HCT116 (cell line): Measurements from ENCODE around the gene CORO2B. TPM values are rescaled to one million over a fixed set of nuclear protein-coding genes. Genes with fewer than 3 reads are reported as not detected.

ENCODE experiments used
- ATAC-seq: fragments of 200-7000 bp; cut with Tn5 transposase; 2 replicates; pipeline ENCODE4 v1.9.1; 2020; ENCODE audit warnings: mild to moderate bottlenecking, moderate library complexity
- BruUV-seq: library from RNA; stranded (reverse); fragments of 400-500 nt; replicated peaks from 2 replicates; lab custom pipeline; 2021; lab: Mats Ljungman, UMichigan
- CTCF ChIA-PET: fragments of 300-600 bp; sonication (Branson Sonifier 250); formaldehyde crosslinking; loops from one replicate; lab custom pipeline; 2021; ENCODE audit warnings: antibody characterized with exemption; lab: Charles Lee
- POLR2A ChIA-PET: fragments of 300-600, 350-600 bp; sonication (Branson Sonifier 250); formaldehyde crosslinking; loops from one replicate; lab custom pipeline; 2021; ENCODE audit warnings: antibody characterized with exemption; lab: Charles Lee
- RAD21 ChIA-PET, 2 experiments: fragments of 300-600 bp; sonication (Branson Sonifier 250); formaldehyde crosslinking; loops; one replicate each; lab custom pipeline; 2023; ENCODE audit warnings: low total read pairs in 2 of 2; ENCODE audit not compliant: uncharacterized antibody in 2 of 2, unreplicated experiment in 2 of 2, low non-redundant PET in 1 of 2; lab: Charles Lee
- DNase-seq: peaks from one replicate; pipeline ENCODE4 v3.0.0-alpha.2; 2010; ENCODE audit warnings: low read depth, low spot score
- H2AFZ ChIP-seq: fragments of 200-600 bp; shearing (Covaris generic), sonication (generic); 2 replicates; pipeline ENCODE4 v1.6.1; 2017; ENCODE audit warnings: low read depth, mixed run types, mixed read lengths, antibody characterized with exemption, low read length; ENCODE audit not compliant: poor library complexity, severe bottlenecking
- H3K27ac ChIP-seq: 2 replicates; pipeline ENCODE4 v1.5.1; 2012; ENCODE audit warnings: low read depth, low read length
- H3K27me3 ChIP-seq: fragments of 200-600 bp; sonication (generic); 2 replicates; pipeline ENCODE4 v1.6.1; 2016; ENCODE audit warnings: mixed run types, low read length, mixed read lengths; ENCODE audit not compliant: insufficient read depth
- H3K36me3 ChIP-seq, 2 experiments: fragments of 200-500 bp in 1 of 2; fragments of 200-600 bp in 1 of 2; sonication (Bioruptor generic) in 1 of 2; sonication (generic) in 1 of 2; 2 replicates each; pipeline versions ENCODE4 v1.5.1 to v1.6.1; 2014 to 2016; ENCODE audit warnings: low read length in 2 of 2, inconsistent platforms in 1 of 2, mixed read lengths in 1 of 2, mixed run types in 1 of 2; ENCODE audit not compliant: insufficient read depth in 2 of 2, control insufficient read depth in 1 of 2
- H3K4me1 ChIP-seq, 2 experiments: fragments of 200-600 bp in 1 of 2; sonication (generic) in 1 of 2; 2 replicates each; pipeline versions ENCODE4 v1.5.1 to v1.6.1; 2012 to 2017; ENCODE audit warnings: low read length in 2 of 2, inconsistent platforms in 1 of 2, mild to moderate bottlenecking in 1 of 2, mixed read lengths in 1 of 2, mixed run types in 1 of 2, moderate library complexity in 1 of 2; ENCODE audit not compliant: insufficient read depth in 2 of 2, control insufficient read depth in 1 of 2
- H3K4me2 ChIP-seq: fragments of 200-600 bp; sonication (generic); 2 replicates; pipeline ENCODE4 v1.6.1; 2017; ENCODE audit warnings: mixed run types, low read length, mixed read lengths
- H3K4me3 ChIP-seq, 2 experiments: fragments of 200-600 bp in 1 of 2; sonication (generic) in 1 of 2; replicated peaks in 1 of 2; 2 replicates each; pipeline ENCODE4 v1.5.1; 2011 to 2016; ENCODE audit warnings: low read length in 2 of 2, control low read depth in 1 of 2, low read depth in 1 of 2, mild to moderate bottlenecking in 1 of 2, mixed read lengths in 1 of 2, mixed run types in 1 of 2
- H3K79me2 ChIP-seq: fragments of 200-600 bp; sonication (generic); 2 replicates; pipeline ENCODE4 v1.6.1; 2017; ENCODE audit warnings: mild to moderate bottlenecking, mixed run types, low read length, moderate library complexity, mixed read lengths; ENCODE audit not compliant: insufficient read depth
- H3K9ac ChIP-seq: fragments of 200-600 bp; sonication (generic); 2 replicates; pipeline ENCODE4 v1.6.1; 2016; ENCODE audit warnings: low read length, mixed read lengths
- H3K9me2 ChIP-seq: fragments of 200-600 bp; sonication (generic), shearing (Covaris generic); 2 replicates; pipeline ENCODE4 v1.6.1; 2017; ENCODE audit warnings: mixed run types, mild to moderate bottlenecking, moderate library complexity; ENCODE audit not compliant: insufficient read depth
- H3K9me3 ChIP-seq, 2 experiments: fragments of 200-500 bp in 1 of 2; fragments of 200-600 bp in 1 of 2; sonication (Bioruptor generic) in 1 of 2; sonication (generic) in 1 of 2; 2 replicates each; pipeline ENCODE4 v1.6.1; 2014 to 2017; ENCODE audit warnings: low read length in 2 of 2, mixed read lengths in 2 of 2, inconsistent platforms in 1 of 2, low read depth in 1 of 2, mild to moderate bottlenecking in 1 of 2, mixed run types in 1 of 2, moderate library complexity in 1 of 2; ENCODE audit not compliant: control insufficient read depth in 1 of 2, insufficient read depth in 1 of 2
- H4K20me1 ChIP-seq: fragments of 200-600 bp; sonication (generic), shearing (Covaris generic); 2 replicates; pipeline ENCODE4 v1.6.1; 2017; ENCODE audit warnings: mixed run types, mild to moderate bottlenecking, moderate library complexity; ENCODE audit not compliant: insufficient read depth
- CBX3 ChIP-seq: IDR thresholded peaks from 2 replicates; pipeline ENCODE4 v1.6.1; 2012; ENCODE audit warnings: low read depth
- CEBPB ChIP-seq: IDR thresholded peaks from 2 replicates; pipeline ENCODE4 v1.6.1; 2012; ENCODE audit warnings: low read depth
- EGR1 ChIP-seq: IDR thresholded peaks from 2 replicates; pipeline ENCODE4 v1.6.1; 2012; ENCODE audit warnings: low read depth
- ELF1 ChIP-seq: IDR thresholded peaks from 2 replicates; pipeline ENCODE4 v1.6.1; 2012; ENCODE audit warnings: low read depth, borderline replicate concordance
- EZH2 ChIP-seq: fragments of 200-600 bp; sonication (generic); IDR thresholded peaks from 2 replicates; pipeline ENCODE4 v1.6.1; 2017; ENCODE audit warnings: antibody characterized with exemption, mixed run types
- EZH2phosphoT487 ChIP-seq: fragments of 200-600 bp; IDR thresholded peaks from 2 replicates; pipeline ENCODE4 v1.6.1; 2018; ENCODE audit warnings: antibody characterized with exemption, borderline replicate concordance
- FOSL1 ChIP-seq: IDR thresholded peaks from 2 replicates; pipeline ENCODE4 v1.6.1; 2012; ENCODE audit warnings: low read depth
- JUND ChIP-seq: IDR thresholded peaks from 2 replicates; pipeline ENCODE4 v1.6.1; 2012
- MAX ChIP-seq: IDR thresholded peaks from 2 replicates; pipeline ENCODE4 v1.6.1; 2012
- POLR2A ChIP-seq: IDR thresholded peaks from 2 replicates; pipeline ENCODE4 v1.7.0; 2011; ENCODE audit warnings: borderline replicate concordance; ENCODE audit not compliant: insufficient read depth, insufficient read length; ENCODE audit errors: extremely low read depth
- SIN3A ChIP-seq: IDR thresholded peaks from 2 replicates; pipeline ENCODE4 v1.6.1; 2012; ENCODE audit warnings: low read depth
- SP1 ChIP-seq: IDR thresholded peaks from 2 replicates; pipeline ENCODE4 v1.6.1; 2012; ENCODE audit warnings: low read depth
- SRF ChIP-seq: IDR thresholded peaks from 2 replicates; pipeline ENCODE4 v1.6.1; 2012; ENCODE audit warnings: low read depth
- TCF7L2 ChIP-seq: IDR thresholded peaks from 2 replicates; pipeline ENCODE4 v1.7.0; 2011; ENCODE audit warnings: borderline replicate concordance, inconsistent platforms; ENCODE audit not compliant: insufficient read depth, insufficient read length; ENCODE audit errors: extremely low read depth
- YY1 ChIP-seq: IDR thresholded peaks from 2 replicates; pipeline ENCODE4 v1.6.1; 2011; ENCODE audit warnings: low read length, low read depth, moderate library complexity, mild to moderate bottlenecking; ENCODE audit not compliant: insufficient replicate concordance; ENCODE audit errors: extremely low read depth
- ZFX ChIP-seq: fragments of 450-650 bp; IDR thresholded peaks from 2 replicates; pipeline ENCODE4 v1.6.1; 2017
- ZNF274 ChIP-seq: fragments of 200-500 bp; sonication (Bioruptor generic); IDR thresholded peaks from 2 replicates; pipeline ENCODE4 v1.6.1; 2014; ENCODE audit warnings: mild to moderate bottlenecking, low read depth, low read length, inconsistent platforms
- intact Hi-C: fragments of 100-400 bp; cut with micrococcal nuclease; formaldehyde crosslinking; loops from 2 replicates; pipeline ENCODE4 v1.10.0; 2022
- total RNA-seq: library from RNA; stranded (reverse); gene quantifications from one replicate; pipeline ENCODE4 v1.2.1, GENCODE V29; 2021; ENCODE audit not compliant: unreplicated experiment
- TF ChIP-seq, protein P1 (sequence below), 3 experiments: fragments of 200-600 bp in 1 of 3; sonication (generic) in 1 of 3; IDR thresholded peaks in 2 of 3; conservative IDR thresholded peaks in 1 of 3; 2 replicates each; pipeline ENCODE4 v1.5.1; 2012 to 2017; ENCODE audit warnings: low read depth in 2 of 3, low read length in 2 of 3, antibody characterized with exemption in 1 of 3, borderline replicate concordance in 1 of 3, control low read depth in 1 of 3, mild to moderate bottlenecking in 1 of 3, mixed read lengths in 1 of 3, mixed run types in 1 of 3, moderate library complexity in 1 of 3; ENCODE audit not compliant: insufficient read depth in 1 of 3
- TF ChIP-seq, protein P2 (sequence below): IDR thresholded peaks from 2 replicates; pipeline ENCODE4 v1.6.1; 2011; ENCODE audit warnings: mild to moderate bottlenecking, low read length, moderate library complexity; ENCODE audit not compliant: insufficient replicate concordance; ENCODE audit errors: extremely low read depth
- TF ChIP-seq, protein P3 (sequence below): IDR thresholded peaks from 2 replicates; pipeline ENCODE4 v1.6.1; 2012; ENCODE audit warnings: low read depth

Gene CORO2B
- total RNA-seq, 1 experiment from 2014 or later = 2.8 TPM

GRCh38 chr15:68618908-68619698 is 40.3 kb downstream of the CORO2B start:
- Histone ChIP-seq H3K27ac (no peak overlapping the region), H2AFZ (no peak overlapping the region), H3K4me3 (no peak overlapping the region), H3K36me3 (no peaks in the 10 kb centered on the region), H3K79me2 (no peaks in the 10 kb centered on the region), H4K20me1 (no peaks in the 10 kb centered on the region), H3K27me3 (no peaks in the 10 kb centered on the region), H3K4me1 (peaks cover 0 to 14% of the 10 kb centered on the region in 2 experiments; a peak in 2 of 4 replicates), H3K9me2 (no peaks in the 10 kb centered on the region), H3K9ac (no peak overlapping the region), H3K4me2 (no peak overlapping the region), H3K9me3 (no peaks in the 10 kb centered on the region)
- RAD21 ChIA-PET = no interaction called here
- intact Hi-C loops = no loop called here
- CTCF ChIA-PET = no interaction called here
- TF ChIP-seq MAX = no peak
- TF ChIP-seq SRF = no peak
- TF ChIP-seq, protein P1, sequence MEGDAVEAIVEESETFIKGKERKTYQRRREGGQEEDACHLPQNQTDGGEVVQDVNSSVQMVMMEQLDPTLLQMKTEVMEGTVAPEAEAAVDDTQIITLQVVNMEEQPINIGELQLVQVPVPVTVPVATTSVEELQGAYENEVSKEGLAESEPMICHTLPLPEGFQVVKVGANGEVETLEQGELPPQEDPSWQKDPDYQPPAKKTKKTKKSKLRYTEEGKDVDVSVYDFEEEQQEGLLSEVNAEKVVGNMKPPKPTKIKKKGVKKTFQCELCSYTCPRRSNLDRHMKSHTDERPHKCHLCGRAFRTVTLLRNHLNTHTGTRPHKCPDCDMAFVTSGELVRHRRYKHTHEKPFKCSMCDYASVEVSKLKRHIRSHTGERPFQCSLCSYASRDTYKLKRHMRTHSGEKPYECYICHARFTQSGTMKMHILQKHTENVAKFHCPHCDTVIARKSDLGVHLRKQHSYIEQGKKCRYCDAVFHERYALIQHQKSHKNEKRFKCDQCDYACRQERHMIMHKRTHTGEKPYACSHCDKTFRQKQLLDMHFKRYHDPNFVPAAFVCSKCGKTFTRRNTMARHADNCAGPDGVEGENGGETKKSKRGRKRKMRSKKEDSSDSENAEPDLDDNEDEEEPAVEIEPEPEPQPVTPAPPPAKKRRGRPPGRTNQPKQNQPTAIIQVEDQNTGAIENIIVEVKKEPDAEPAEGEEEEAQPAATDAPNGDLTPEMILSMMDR (IDR thresholded peaks at IDR 0.05 in 2 of 3, conservative IDR thresholded peaks at IDR 0.05 in 1 of 3; ENCODE audit: borderline replicate concordance in 1 of 3, insufficient read depth in 1 of 3, low read depth in 2 of 3, low read length in 2 of 3) = no peak
- TF ChIP-seq YY1 = no peak
- TF ChIP-seq FOSL1 = no peak
- no peak for TF ChIP-seq EZH2phosphoT487
- no peak for TF ChIP-seq ELF1
- TF ChIP-seq ZNF274 = no peak
- no peak for TF ChIP-seq EZH2
- TF ChIP-seq EGR1 = no peak
- TF ChIP-seq, protein P2, sequence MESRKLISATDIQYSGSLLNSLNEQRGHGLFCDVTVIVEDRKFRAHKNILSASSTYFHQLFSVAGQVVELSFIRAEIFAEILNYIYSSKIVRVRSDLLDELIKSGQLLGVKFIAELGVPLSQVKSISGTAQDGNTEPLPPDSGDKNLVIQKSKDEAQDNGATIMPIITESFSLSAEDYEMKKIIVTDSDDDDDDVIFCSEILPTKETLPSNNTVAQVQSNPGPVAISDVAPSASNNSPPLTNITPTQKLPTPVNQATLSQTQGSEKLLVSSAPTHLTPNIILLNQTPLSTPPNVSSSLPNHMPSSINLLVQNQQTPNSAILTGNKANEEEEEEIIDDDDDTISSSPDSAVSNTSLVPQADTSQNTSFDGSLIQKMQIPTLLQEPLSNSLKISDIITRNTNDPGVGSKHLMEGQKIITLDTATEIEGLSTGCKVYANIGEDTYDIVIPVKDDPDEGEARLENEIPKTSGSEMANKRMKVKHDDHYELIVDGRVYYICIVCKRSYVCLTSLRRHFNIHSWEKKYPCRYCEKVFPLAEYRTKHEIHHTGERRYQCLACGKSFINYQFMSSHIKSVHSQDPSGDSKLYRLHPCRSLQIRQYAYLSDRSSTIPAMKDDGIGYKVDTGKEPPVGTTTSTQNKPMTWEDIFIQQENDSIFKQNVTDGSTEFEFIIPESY = no peak
- TF ChIP-seq, protein P3, sequence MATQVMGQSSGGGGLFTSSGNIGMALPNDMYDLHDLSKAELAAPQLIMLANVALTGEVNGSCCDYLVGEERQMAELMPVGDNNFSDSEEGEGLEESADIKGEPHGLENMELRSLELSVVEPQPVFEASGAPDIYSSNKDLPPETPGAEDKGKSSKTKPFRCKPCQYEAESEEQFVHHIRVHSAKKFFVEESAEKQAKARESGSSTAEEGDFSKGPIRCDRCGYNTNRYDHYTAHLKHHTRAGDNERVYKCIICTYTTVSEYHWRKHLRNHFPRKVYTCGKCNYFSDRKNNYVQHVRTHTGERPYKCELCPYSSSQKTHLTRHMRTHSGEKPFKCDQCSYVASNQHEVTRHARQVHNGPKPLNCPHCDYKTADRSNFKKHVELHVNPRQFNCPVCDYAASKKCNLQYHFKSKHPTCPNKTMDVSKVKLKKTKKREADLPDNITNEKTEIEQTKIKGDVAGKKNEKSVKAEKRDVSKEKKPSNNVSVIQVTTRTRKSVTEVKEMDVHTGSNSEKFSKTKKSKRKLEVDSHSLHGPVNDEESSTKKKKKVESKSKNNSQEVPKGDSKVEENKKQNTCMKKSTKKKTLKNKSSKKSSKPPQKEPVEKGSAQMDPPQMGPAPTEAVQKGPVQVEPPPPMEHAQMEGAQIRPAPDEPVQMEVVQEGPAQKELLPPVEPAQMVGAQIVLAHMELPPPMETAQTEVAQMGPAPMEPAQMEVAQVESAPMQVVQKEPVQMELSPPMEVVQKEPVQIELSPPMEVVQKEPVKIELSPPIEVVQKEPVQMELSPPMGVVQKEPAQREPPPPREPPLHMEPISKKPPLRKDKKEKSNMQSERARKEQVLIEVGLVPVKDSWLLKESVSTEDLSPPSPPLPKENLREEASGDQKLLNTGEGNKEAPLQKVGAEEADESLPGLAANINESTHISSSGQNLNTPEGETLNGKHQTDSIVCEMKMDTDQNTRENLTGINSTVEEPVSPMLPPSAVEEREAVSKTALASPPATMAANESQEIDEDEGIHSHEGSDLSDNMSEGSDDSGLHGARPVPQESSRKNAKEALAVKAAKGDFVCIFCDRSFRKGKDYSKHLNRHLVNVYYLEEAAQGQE = no peak
- TF ChIP-seq ZFX = no peak
- no peak for TF ChIP-seq TCF7L2
- TF ChIP-seq SIN3A = no peak
- TF ChIP-seq CBX3 = no peak
- no peak for TF ChIP-seq POLR2A
- TF ChIP-seq CEBPB = no peak
- TF ChIP-seq JUND = no peak
- TF ChIP-seq SP1 = no peak
- POLR2A ChIA-PET = no interaction called here
- no TSS peak for BruUV-seq
- no peak for DNase-seq
- no peak for ATAC-seq
